Suprapubic skin (tissue), 4 donors: Measurements from ENCODE around the gene MCL1.

Experiments used
- CTCF ChIP-seq, 2 donors: fragments of 200-600 bp in 1 of 2; fragments of 450-650 bp in 1 of 2; sonication (generic) in 1 of 2; IDR thresholded peaks; one replicate each; pipeline ENCODE4 v1.5.1; 2016 to 2019; ENCODE audit warnings: antibody characterized with exemption in 2 of 2, mild to moderate bottlenecking in 1 of 2, moderate library complexity in 1 of 2
- POLR2A ChIP-seq, 2 donors: fragments of 450-650 bp; IDR thresholded peaks; one replicate each; pipeline ENCODE4 v1.6.1; 2017; ENCODE audit warnings: antibody characterized with exemption in 2 of 2, mild to moderate bottlenecking in 2 of 2, moderate library complexity in 2 of 2
- POLR2AphosphoS5 ChIP-seq, 3 donors: sonication (generic); formaldehyde crosslinking; IDR thresholded peaks; one replicate each; pipeline ENCODE4 v1.6.1; 2017; ENCODE audit warnings: antibody characterized with exemption in 3 of 3

GRCh38 chr1:150525348-150525747 is 54.1 kb downstream of the MCL1 start:
- no peak for TF ChIP-seq POLR2AphosphoS5 (IDR thresholded peaks at IDR 0.05)
- no peak for TF ChIP-seq POLR2A (IDR thresholded peaks at IDR 0.05)
- no peak for TF ChIP-seq CTCF (IDR thresholded peaks at IDR 0.05)
